CD14-positive monocyte (primary cell): Measurements from ENCODE around the gene METTL16. TPM values are rescaled to one million over a fixed set of nuclear protein-coding genes. Genes with fewer than 3 reads are reported as not detected.

Experiments
- DNase-seq, 3 donors: peaks; one replicate each; pipeline ENCODE4 v3.0.0-alpha.2; 2011 to 2022
- H2AFZ ChIP-seq: 2 replicates; pipeline ENCODE4 v1.6.0; 2012; ENCODE audit warnings: mild to moderate bottlenecking, low read depth, low read length, inconsistent platforms; ENCODE audit not compliant: insufficient read depth, poor library complexity, severe bottlenecking
- H3K27ac ChIP-seq, 2 donors: 1 replicate in 1 of 2; 2 replicates in 1 of 2; pipeline ENCODE4 v1.5.1; 2012 to 2013; ENCODE audit warnings: low read length in 2 of 2, control low read depth in 1 of 2, inconsistent platforms in 1 of 2, low read depth in 1 of 2, mild to moderate bottlenecking in 1 of 2
- H3K27me3 ChIP-seq, 2 donors: one replicate each; pipeline versions ENCODE4 v1.6.0 to v1.6.1; 2011 to 2013; ENCODE audit warnings: low read length in 2 of 2; ENCODE audit not compliant: control insufficient read depth in 2 of 2, insufficient read depth in 2 of 2
- H3K36me3 ChIP-seq, 2 donors: replicated peaks in 1 of 2; 1 replicate in 1 of 2; 2 replicates in 1 of 2; pipeline versions ENCODE4 v1.5.1 to v1.6.1; 2012 to 2013; ENCODE audit warnings: low read length in 2 of 2, control low read depth in 1 of 2, inconsistent platforms in 1 of 2, mild to moderate bottlenecking in 1 of 2; ENCODE audit not compliant: insufficient read depth in 2 of 2, control insufficient read depth in 1 of 2
- H3K4me1 ChIP-seq, 2 donors: 1 replicate in 1 of 2; 2 replicates in 1 of 2; pipeline versions ENCODE4 v1.5.1 to v1.6.1; 2012 to 2013; ENCODE audit warnings: low read length in 2 of 2, control low read depth in 1 of 2, inconsistent platforms in 1 of 2, mild to moderate bottlenecking in 1 of 2, moderate library complexity in 1 of 2; ENCODE audit not compliant: insufficient read depth in 2 of 2, control insufficient read depth in 1 of 2
- H3K4me2 ChIP-seq: replicated peaks from 2 replicates; pipeline ENCODE3; 2012; ENCODE audit warnings: low read length, moderate library complexity, mild to moderate bottlenecking; ENCODE audit not compliant: poor library complexity, severe bottlenecking; ENCODE audit errors: extremely low read depth
- H3K4me3 ChIP-seq, 3 experiments: fragments of 200-600 bp in 1 of 3; sonication (generic) in 1 of 3; replicated peaks in 1 of 3; 1 replicate in 2 of 3; 2 replicates in 1 of 3; pipeline ENCODE4 v1.5.1; 2011 to 2013; ENCODE audit warnings: low read length in 3 of 3, mild to moderate bottlenecking in 3 of 3, control low read depth in 2 of 3, low read depth in 2 of 3, inconsistent platforms in 1 of 3, moderate library complexity in 1 of 3
- H3K79me2 ChIP-seq: 2 replicates; pipeline ENCODE4 v1.6.0; 2012; ENCODE audit warnings: mild to moderate bottlenecking, control low read depth, inconsistent platforms, low read length, moderate library complexity; ENCODE audit not compliant: insufficient read depth
- H3K9ac ChIP-seq: 2 replicates; pipeline ENCODE4 v1.6.0; 2017; ENCODE audit warnings: low read length, mild to moderate bottlenecking; ENCODE audit not compliant: insufficient read depth, poor library complexity, severe bottlenecking
- H3K9me3 ChIP-seq, 2 donors: replicated peaks in 1 of 2; 1 replicate in 1 of 2; 2 replicates in 1 of 2; pipeline versions ENCODE4 v1.5.1 to v1.6.1; 2012 to 2013; ENCODE audit warnings: low read length in 2 of 2, control low read depth in 1 of 2; ENCODE audit not compliant: control insufficient read depth in 1 of 2, insufficient read depth in 1 of 2
- H4K20me1 ChIP-seq: 2 replicates; pipeline ENCODE4 v1.6.0; 2012; ENCODE audit warnings: mild to moderate bottlenecking, low read length, control low read depth, moderate library complexity; ENCODE audit not compliant: insufficient read depth
- H3K27ac Mint-ChIP-seq, 7 donors: one replicate each; pipeline ENCODE4 v1.8.0; 2020; ENCODE audit warnings: mild to moderate bottlenecking in 7 of 7, mixed read lengths in 7 of 7, moderate library complexity in 6 of 7, inconsistent platforms in 2 of 7
- H3K27me3 Mint-ChIP-seq, 3 donors: one replicate each; pipeline ENCODE4 v1.8.0; 2021 to 2022; ENCODE audit warnings: low read depth in 3 of 3, mild to moderate bottlenecking in 3 of 3, mixed read lengths in 3 of 3, moderate library complexity in 3 of 3, inconsistent platforms in 1 of 3
- H3K36me3 Mint-ChIP-seq, 2 donors: one replicate each; pipeline ENCODE4 v1.8.0; 2020; ENCODE audit warnings: mixed read lengths in 2 of 2, inconsistent platforms in 1 of 2, mild to moderate bottlenecking in 1 of 2
- H3K4me1 Mint-ChIP-seq: one replicate; pipeline ENCODE4 v1.8.0; 2020; ENCODE audit warnings: mild to moderate bottlenecking, mixed read lengths
- H3K4me3 Mint-ChIP-seq, 2 donors: one replicate each; pipeline ENCODE4 v1.8.0; 2020; ENCODE audit warnings: mild to moderate bottlenecking in 2 of 2, mixed read lengths in 2 of 2, moderate library complexity in 1 of 2
- H3K9me3 Mint-ChIP-seq, 7 donors: one replicate each; pipeline ENCODE4 v1.8.0; 2020 to 2022; ENCODE audit warnings: mixed read lengths in 7 of 7, mild to moderate bottlenecking in 6 of 7, moderate library complexity in 6 of 7, inconsistent platforms in 2 of 7
- WGBS: methylation state at CpG from one replicate; pipeline ENCODE4 v1.1.5; 2013; ENCODE audit warnings: missing lambda C conversion rate; ENCODE audit not compliant: insufficient coverage; 5-methylcytosine and 5-hydroxymethylcytosine counted together
- intact Hi-C, 2 donors: fragments of 100-400 bp; cut with micrococcal nuclease; formaldehyde crosslinking; loops; one replicate each; pipeline versions ENCODE4 v1.15.0 to v1.15.1; 2023
- polyA plus RNA-seq, 3 donors: library from polyadenylated mRNA; depleted of rRNA in 1 of 3; unstranded in 2 of 3; stranded (reverse) in 1 of 3; fragments of 300-500 nt in 2 of 3; fragments of >200 nt in 1 of 3; fragmentation: Illumina TruSeq in 2 of 3; gene quantifications; 1 replicate in 2 of 3; 2 replicates in 1 of 3; pipeline ENCODE4 v1.2.3, GENCODE V29; 2012 to 2021
- TF ChIP-seq, protein P1 (sequence below): fragments of 200-600 bp; IDR thresholded peaks from one replicate; pipeline ENCODE4 v1.8.0; 2022; ENCODE audit warnings: antibody characterized with exemption, mild to moderate bottlenecking

METTL16 gene
- polyA plus RNA-seq, 3 donors, result 3.0 to 8.0 (median 4.7) TPM

DNA sequence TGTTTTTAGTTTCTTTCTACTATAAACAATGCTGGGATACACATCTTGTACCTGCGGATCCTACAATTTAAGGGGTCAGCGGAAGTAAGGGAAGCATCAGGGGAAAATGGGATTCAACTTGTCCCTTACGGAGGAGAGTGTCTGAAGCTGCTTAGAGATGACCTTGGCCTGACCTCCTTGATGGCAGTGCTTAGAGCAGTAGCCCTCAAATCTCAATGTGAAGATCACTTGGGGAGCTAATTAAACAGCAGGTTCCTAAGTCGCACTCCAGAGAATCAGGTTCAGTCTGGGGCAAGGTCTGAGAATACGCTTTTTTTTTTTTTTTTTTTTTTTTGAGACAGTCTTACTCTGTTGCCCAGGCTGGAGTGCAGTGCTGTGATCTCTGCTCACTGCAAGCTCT lies 9.6 kb upstream of the METTL16 start:
- H3K4me2 ChIP-seq, result no peak overlapping the region
- H3K4me1 Mint-ChIP-seq, result no peaks in the 10 kb centered on the region
- no peak overlapping the region for H3K27ac ChIP-seq
- no peaks in the 10 kb centered on the region for H3K4me1 ChIP-seq
- no peak overlapping the region for H3K4me3 Mint-ChIP-seq
- no peaks in the 10 kb centered on the region for H3K9me3 Mint-ChIP-seq
- no peak overlapping the region for H2AFZ ChIP-seq
- H3K36me3 ChIP-seq, result no peaks in the 10 kb centered on the region
- no peaks in the 10 kb centered on the region for H3K36me3 Mint-ChIP-seq
- H3K9me3 ChIP-seq, result no peaks in the 10 kb centered on the region
- H3K9ac ChIP-seq, result no peak overlapping the region
- DNase-seq, result no peak
- no peak overlapping the region for H3K4me3 ChIP-seq
- 87% methylated on average over 3 of the region's 5 CpGs for WGBS
- intact Hi-C loops, result no loop called here
- peaks cover 0 to 9% (median 1%) of the 10 kb centered on the region in 3 donors for H3K27me3 Mint-ChIP-seq
- H3K79me2 ChIP-seq, result no peaks in the 10 kb centered on the region
- H3K27me3 ChIP-seq, result no peaks in the 10 kb centered on the region
- TF ChIP-seq, protein P1, sequence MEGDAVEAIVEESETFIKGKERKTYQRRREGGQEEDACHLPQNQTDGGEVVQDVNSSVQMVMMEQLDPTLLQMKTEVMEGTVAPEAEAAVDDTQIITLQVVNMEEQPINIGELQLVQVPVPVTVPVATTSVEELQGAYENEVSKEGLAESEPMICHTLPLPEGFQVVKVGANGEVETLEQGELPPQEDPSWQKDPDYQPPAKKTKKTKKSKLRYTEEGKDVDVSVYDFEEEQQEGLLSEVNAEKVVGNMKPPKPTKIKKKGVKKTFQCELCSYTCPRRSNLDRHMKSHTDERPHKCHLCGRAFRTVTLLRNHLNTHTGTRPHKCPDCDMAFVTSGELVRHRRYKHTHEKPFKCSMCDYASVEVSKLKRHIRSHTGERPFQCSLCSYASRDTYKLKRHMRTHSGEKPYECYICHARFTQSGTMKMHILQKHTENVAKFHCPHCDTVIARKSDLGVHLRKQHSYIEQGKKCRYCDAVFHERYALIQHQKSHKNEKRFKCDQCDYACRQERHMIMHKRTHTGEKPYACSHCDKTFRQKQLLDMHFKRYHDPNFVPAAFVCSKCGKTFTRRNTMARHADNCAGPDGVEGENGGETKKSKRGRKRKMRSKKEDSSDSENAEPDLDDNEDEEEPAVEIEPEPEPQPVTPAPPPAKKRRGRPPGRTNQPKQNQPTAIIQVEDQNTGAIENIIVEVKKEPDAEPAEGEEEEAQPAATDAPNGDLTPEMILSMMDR, result no peak
- H4K20me1 ChIP-seq, result no peaks in the 10 kb centered on the region
- no peak overlapping the region for H3K27ac Mint-ChIP-seq

- Mint-ChIP-seq H3K27me3 (peaks cover 0 to 5% (median 3%) of the 10 kb centered on the region in 3 donors), H3K9me3 (no peaks in the 10 kb centered on the region), H3K36me3 (no peaks in the 10 kb centered on the region), H3K4me3 (no peak overlapping the region), H3K4me1 (peaks cover 3% of the 10 kb centered on the region), H3K27ac (no peak overlapping the region)
- Histone ChIP-seq H3K79me2 (no peaks in the 10 kb centered on the region), H3K9ac (no peak overlapping the region), H3K9me3 (no peaks in the 10 kb centered on the region), H3K4me1 (peaks cover under 1 to 2% of the 10 kb centered on the region in 2 donors), H3K27ac (no peak overlapping the region), H3K36me3 (no peaks in the 10 kb centered on the region), H4K20me1 (no peaks in the 10 kb centered on the region), H2AFZ (no peak overlapping the region), H3K27me3 (no peaks in the 10 kb centered on the region), H3K4me3 (no peak overlapping the region), H3K4me2 (no peak overlapping the region)
- TF ChIP-seq, protein P1, result no peak
- DNase-seq, result no peak
- no CpG with 5 or more reads among the region's 5 CpGs for WGBS
- intact Hi-C loops, result no loop called here
Observed at GRCh38 chr17:2517539-2517938, 5.9 kb upstream of the METTL16 start.
